ENCODE measurements around the gene ZNF441.

Gene ZNF441

GRCh38 chr19:11780431-11781020 is 13.7 kb downstream of the ZNF441 start:
- no peak overlapping the region for H3K9ac ChIP-seq (ENCODE audit: low read length)
- peaks cover 4% of the 10 kb centered on the region; the same call in 1 of the 2 replicates for H3K36me3 ChIP-seq (ENCODE audit: control insufficient read depth, insufficient read depth, low read length)
- H3K27me3 ChIP-seq (ENCODE audit: control insufficient read depth, insufficient read depth, low read length), result no peaks in the 10 kb centered on the region
- H3K9me3 ChIP-seq (ENCODE audit: control insufficient read depth, insufficient read depth, low read depth, low read length), result peaks cover 66% of the 10 kb centered on the region
- no peak overlapping the region for H3K4me3 ChIP-seq (ENCODE audit: low read depth, low read length)
- no peaks in the 10 kb centered on the region for H3K4me1 ChIP-seq (ENCODE audit: control insufficient read depth, insufficient read depth, low read length)
- no peak overlapping the region for H3K27ac ChIP-seq (ENCODE audit: low read depth, low read length)

GRCh38 chr19:11781295-11782057 is 14.7 kb downstream of the ZNF441 start:
- H3K9ac ChIP-seq (ENCODE audit: low read length), result no peak overlapping the region
- H3K4me3 ChIP-seq (ENCODE audit: low read depth, low read length), result no peak overlapping the region
- peaks cover 4% of the 10 kb centered on the region; the same call in 1 of the 2 replicates for H3K36me3 ChIP-seq (ENCODE audit: control insufficient read depth, insufficient read depth, low read length)
- peaks cover 67% of the 10 kb centered on the region for H3K9me3 ChIP-seq (ENCODE audit: control insufficient read depth, insufficient read depth, low read depth, low read length)
- H3K27ac ChIP-seq (ENCODE audit: low read depth, low read length), result no peak overlapping the region
- no peaks in the 10 kb centered on the region for H3K27me3 ChIP-seq (ENCODE audit: control insufficient read depth, insufficient read depth, low read length)
- H3K4me1 ChIP-seq (ENCODE audit: control insufficient read depth, insufficient read depth, low read length), result no peaks in the 10 kb centered on the region

GRCh38 chr19:11783767-11784166 is 17.0 kb downstream of the ZNF441 start:
- no peak overlapping the region for H3K27ac ChIP-seq (ENCODE audit: low read depth, low read length)
- no peak overlapping the region for H3K4me3 ChIP-seq (ENCODE audit: low read depth, low read length)
- H3K36me3 ChIP-seq (ENCODE audit: control insufficient read depth, insufficient read depth, low read length), result peaks cover 4% of the 10 kb centered on the region; the same call in 1 of the 2 replicates
- no peaks in the 10 kb centered on the region for H3K4me1 ChIP-seq (ENCODE audit: control insufficient read depth, insufficient read depth, low read length)
- no peak overlapping the region for H3K9ac ChIP-seq (ENCODE audit: low read length)
- H3K27me3 ChIP-seq (ENCODE audit: control insufficient read depth, insufficient read depth, low read length), result no peaks in the 10 kb centered on the region
- peaks cover 67% of the 10 kb centered on the region for H3K9me3 ChIP-seq (ENCODE audit: control insufficient read depth, insufficient read depth, low read depth, low read length)

- Histone ChIP-seq H3K27ac (ENCODE audit: low read depth, low read length) (no peak overlapping the region), H3K4me3 (ENCODE audit: low read depth, low read length) (no peak overlapping the region), H3K9me3 (ENCODE audit: control insufficient read depth, insufficient read depth, low read depth, low read length) (peaks cover 65% of the 10 kb centered on the region), H3K27me3 (ENCODE audit: control insufficient read depth, insufficient read depth, low read length) (no peaks in the 10 kb centered on the region), H3K36me3 (ENCODE audit: control insufficient read depth, insufficient read depth, low read length) (peaks cover 4% of the 10 kb centered on the region; the same call in 1 of the 2 replicates), H3K4me1 (ENCODE audit: control insufficient read depth, insufficient read depth, low read length) (no peaks in the 10 kb centered on the region), H3K9ac (ENCODE audit: low read length) (no peak overlapping the region)
These were observed 17.6 kb downstream of the ZNF441 start for GRCh38 chr19:11784356-11784755.

GRCh38 chr19:11787536-11787935 is 20.7 kb downstream of the ZNF441 start:
- Histone ChIP-seq H3K4me1 (ENCODE audit: control insufficient read depth, insufficient read depth, low read length) (no peaks in the 10 kb centered on the region), H3K4me3 (ENCODE audit: low read depth, low read length) (no peak overlapping the region), H3K36me3 (ENCODE audit: control insufficient read depth, insufficient read depth, low read length) (no peaks in the 10 kb centered on the region), H3K9ac (ENCODE audit: low read length) (no peak overlapping the region), H3K9me3 (ENCODE audit: control insufficient read depth, insufficient read depth, low read depth, low read length) (peaks cover 54% of the 10 kb centered on the region), H3K27ac (ENCODE audit: low read depth, low read length) (no peak overlapping the region), H3K27me3 (ENCODE audit: control insufficient read depth, insufficient read depth, low read length) (no peaks in the 10 kb centered on the region)

- peaks cover 19% of the 10 kb centered on the region for H3K9me3 ChIP-seq (ENCODE audit: control insufficient read depth, insufficient read depth, low read depth, low read length)
- no peak overlapping the region for H3K9ac ChIP-seq (ENCODE audit: low read length)
- no peak overlapping the region for H3K4me3 ChIP-seq (ENCODE audit: low read depth, low read length)
- H3K36me3 ChIP-seq (ENCODE audit: control insufficient read depth, insufficient read depth, low read length), result no peaks in the 10 kb centered on the region
- H3K4me1 ChIP-seq (ENCODE audit: control insufficient read depth, insufficient read depth, low read length), result no peaks in the 10 kb centered on the region; the same call in 1 of the 2 replicates
- no peak overlapping the region for H3K27ac ChIP-seq (ENCODE audit: low read depth, low read length)
- H3K27me3 ChIP-seq (ENCODE audit: control insufficient read depth, insufficient read depth, low read length), result no peaks in the 10 kb centered on the region
These were observed 26.1 kb downstream of the ZNF441 start for GRCh38 chr19:11792942-11793341.

- Histone ChIP-seq H3K36me3 (ENCODE audit: control insufficient read depth, insufficient read depth, low read length) (no peaks in the 10 kb centered on the region), H3K27ac (ENCODE audit: low read depth, low read length) (no peak overlapping the region), H3K27me3 (ENCODE audit: control insufficient read depth, insufficient read depth, low read length) (peaks cover 5% of the 10 kb centered on the region; the same call in 1 of the 2 replicates), H3K9ac (ENCODE audit: low read length) (no peak overlapping the region), H3K4me1 (ENCODE audit: control insufficient read depth, insufficient read depth, low read length) (no peaks in the 10 kb centered on the region; the same call in 1 of the 2 replicates), H3K9me3 (ENCODE audit: control insufficient read depth, insufficient read depth, low read depth, low read length) (peaks cover 8% of the 10 kb centered on the region; the same call in 1 of the 2 replicates), H3K4me3 (ENCODE audit: low read depth, low read length) (no peak overlapping the region; the same call in 1 of the 2 replicates)
These were observed 30.7 kb downstream of the ZNF441 start for GRCh38 chr19:11797491-11797890.

GRCh38 chr19:11798391-11799330 is 31.9 kb downstream of the ZNF441 start, which contains the start of gene ZNF491:
Gene ZNF491, plus strand, starts transcription at chr19:11798523. Its CDS starts 7,431 bp downstream, at chr19:11805954.
- Histone ChIP-seq H3K27me3 (ENCODE audit: control insufficient read depth, insufficient read depth, low read length) (peaks cover 5% of the 10 kb centered on the region; the same call in 1 of the 2 replicates), H3K4me1 (ENCODE audit: control insufficient read depth, insufficient read depth, low read length) (no peaks in the 10 kb centered on the region; the same call in 1 of the 2 replicates), H3K9me3 (ENCODE audit: control insufficient read depth, insufficient read depth, low read depth, low read length) (peaks cover 16% of the 10 kb centered on the region), H3K36me3 (ENCODE audit: control insufficient read depth, insufficient read depth, low read length) (no peaks in the 10 kb centered on the region), H3K27ac (ENCODE audit: low read depth, low read length) (no peak within 1 kb of the TSS), H3K4me3 (ENCODE audit: low read depth, low read length) (peak within 1 kb of the TSS; percentile 76), H3K9ac (ENCODE audit: low read length) (no peak within 1 kb of the TSS)

- H3K36me3 ChIP-seq (ENCODE audit: control insufficient read depth, insufficient read depth, low read length), result no peaks in the 10 kb centered on the region
- H3K27me3 ChIP-seq (ENCODE audit: control insufficient read depth, insufficient read depth, low read length), result no peaks in the 10 kb centered on the region
- no peaks in the 10 kb centered on the region for H3K4me1 ChIP-seq (ENCODE audit: control insufficient read depth, insufficient read depth, low read length)
- no peak overlapping the region for H3K9ac ChIP-seq (ENCODE audit: low read length)
- H3K4me3 ChIP-seq (ENCODE audit: low read depth, low read length), result no peak overlapping the region
- no peak overlapping the region for H3K27ac ChIP-seq (ENCODE audit: low read depth, low read length)
- peaks cover 73% of the 10 kb centered on the region for H3K9me3 ChIP-seq (ENCODE audit: control insufficient read depth, insufficient read depth, low read depth, low read length)
These were observed 39.7 kb downstream of the ZNF441 start for GRCh38 chr19:11806354-11807098.

- H3K36me3 ChIP-seq (ENCODE audit: control insufficient read depth, insufficient read depth, low read length), result no peaks in the 10 kb centered on the region
- no peak overlapping the region for H3K9ac ChIP-seq (ENCODE audit: low read length)
- H3K27me3 ChIP-seq (ENCODE audit: control insufficient read depth, insufficient read depth, low read length), result no peaks in the 10 kb centered on the region
- H3K9me3 ChIP-seq (ENCODE audit: control insufficient read depth, insufficient read depth, low read depth, low read length), result peaks cover 72% of the 10 kb centered on the region
- H3K4me3 ChIP-seq (ENCODE audit: low read depth, low read length), result no peak overlapping the region
- no peak overlapping the region for H3K27ac ChIP-seq (ENCODE audit: low read depth, low read length)
- H3K4me1 ChIP-seq (ENCODE audit: control insufficient read depth, insufficient read depth, low read length), result no peaks in the 10 kb centered on the region
These were observed 40.2 kb downstream of the ZNF441 start for GRCh38 chr19:11807099-11807380.
